Brain pericyte (primary cell): ENCODE data around the gene ZNF205.
A peak's percentile ranks its signal among the peaks of the same experiment; 100 is the strongest.

ENCODE experiments used
- DNase-seq: peaks from one replicate; pipeline ENCODE4 v3.0.0-alpha.2; 2012; ENCODE audit warnings: low read depth, low spot score

The ZNF205 gene

DNA sequence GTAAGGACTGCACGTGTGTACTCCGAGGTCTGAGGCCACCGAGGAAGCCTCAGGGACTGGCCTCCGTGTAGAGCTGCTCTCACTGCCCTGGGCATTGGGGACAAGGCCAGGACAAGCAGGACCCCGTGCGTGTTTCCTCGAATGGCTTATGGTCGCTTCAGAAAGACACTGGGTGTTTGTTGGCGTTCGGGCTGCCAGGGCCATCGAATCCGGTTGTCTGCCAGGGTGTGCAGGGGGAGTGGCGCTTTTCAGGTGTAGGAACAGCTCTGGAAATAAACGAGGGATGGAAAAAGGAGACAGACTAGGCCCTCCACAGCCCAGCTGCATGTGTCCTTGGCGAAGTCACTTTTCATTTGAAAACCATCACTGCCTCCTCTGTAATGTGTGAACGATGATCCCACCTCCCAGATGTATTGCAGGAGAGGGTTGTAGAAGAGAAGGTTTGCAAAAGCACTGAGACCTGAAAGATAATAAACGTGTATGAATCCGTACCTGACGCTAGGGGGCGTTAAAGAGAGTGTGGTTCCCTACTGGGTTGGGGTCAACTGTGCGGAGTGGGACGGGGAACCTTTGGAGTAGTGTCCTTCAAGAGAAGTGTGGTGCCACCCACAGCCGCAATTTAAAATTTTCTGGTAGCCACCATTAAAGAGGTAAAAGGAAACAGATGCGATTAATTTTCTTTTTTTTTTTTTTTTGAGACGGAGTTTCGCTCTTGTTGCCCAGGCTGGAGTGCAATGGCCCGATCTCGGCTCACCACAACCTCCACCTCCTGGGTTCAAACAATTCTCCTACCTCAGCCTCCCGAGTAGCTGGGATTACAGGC, 11.2 kb upstream of the ZNF205 start:
- DNase-seq: no peak

DNA sequence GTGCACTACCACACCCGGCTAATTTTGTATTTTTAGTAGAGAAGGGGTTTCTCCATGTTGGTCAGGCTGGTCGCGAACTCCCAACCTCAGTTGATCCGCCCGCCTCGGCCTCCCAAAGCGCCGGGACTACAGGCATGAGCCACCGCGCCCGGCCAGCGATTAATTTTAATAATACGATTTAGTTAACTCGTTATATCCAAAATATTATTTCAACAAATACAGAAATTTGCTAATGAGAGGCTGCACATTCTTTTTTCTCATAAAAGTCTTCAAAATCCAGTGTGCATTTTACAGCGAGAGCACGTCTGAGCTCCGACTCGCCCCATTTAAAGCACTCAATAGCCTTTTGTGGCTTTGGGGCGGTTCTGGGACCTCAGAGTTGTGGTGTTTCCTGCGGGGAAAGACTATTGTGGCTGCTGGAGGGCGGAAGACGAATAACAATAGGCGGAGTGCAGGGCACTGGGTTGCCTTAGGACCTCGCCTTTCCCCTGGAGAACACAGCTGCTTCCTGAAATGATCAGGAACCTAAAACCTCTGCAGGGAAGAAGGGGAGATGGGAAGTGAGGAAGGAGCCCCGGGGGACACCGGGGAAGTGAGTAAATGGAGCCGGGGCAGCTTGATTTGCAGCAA, 10.4 kb upstream of the ZNF205 start:
- DNase-seq: no peak

DNA sequence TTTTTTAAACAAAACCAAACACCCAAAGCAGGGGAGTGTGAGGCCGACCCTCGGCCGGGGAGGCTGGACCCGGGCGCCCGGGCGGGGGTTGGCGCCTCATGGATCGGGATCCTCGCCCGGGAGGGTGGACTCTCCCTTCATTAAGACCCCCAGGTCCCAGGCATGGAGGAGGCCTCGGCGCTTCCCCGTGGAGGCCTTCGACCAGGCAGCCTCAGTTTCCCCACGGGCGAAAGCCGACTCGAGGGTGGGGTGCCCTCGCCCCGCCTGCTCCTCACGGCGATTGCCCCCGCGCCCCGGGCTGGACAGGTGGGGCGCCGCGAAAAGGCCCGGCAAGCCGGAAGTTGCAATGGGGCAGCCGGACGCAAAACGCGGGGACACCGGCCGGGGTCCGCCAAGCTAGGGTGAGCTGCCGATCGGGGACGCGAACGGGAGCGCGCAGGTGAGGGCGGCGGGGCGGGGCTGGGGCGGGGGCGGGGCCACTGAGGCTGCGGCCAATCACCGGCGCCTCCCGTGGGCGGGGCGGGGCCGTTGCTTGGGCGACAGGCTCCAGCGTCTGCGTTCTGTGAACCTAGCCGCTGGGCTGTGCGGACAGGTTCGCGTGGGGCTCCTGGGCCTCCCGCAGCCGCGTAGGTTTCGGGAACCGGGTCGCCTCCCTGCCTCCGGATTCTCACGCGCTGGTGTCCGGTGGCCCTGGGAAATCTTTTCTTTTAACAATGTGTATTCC, 6.0 kb upstream of the ZNF205 start:
- DNase-seq: peak; percentile 47

- DNase-seq: no peak
Observed at GRCh38 chr16:3112881-3113574, 642 bp downstream of the ZNF205 start.

DNA sequence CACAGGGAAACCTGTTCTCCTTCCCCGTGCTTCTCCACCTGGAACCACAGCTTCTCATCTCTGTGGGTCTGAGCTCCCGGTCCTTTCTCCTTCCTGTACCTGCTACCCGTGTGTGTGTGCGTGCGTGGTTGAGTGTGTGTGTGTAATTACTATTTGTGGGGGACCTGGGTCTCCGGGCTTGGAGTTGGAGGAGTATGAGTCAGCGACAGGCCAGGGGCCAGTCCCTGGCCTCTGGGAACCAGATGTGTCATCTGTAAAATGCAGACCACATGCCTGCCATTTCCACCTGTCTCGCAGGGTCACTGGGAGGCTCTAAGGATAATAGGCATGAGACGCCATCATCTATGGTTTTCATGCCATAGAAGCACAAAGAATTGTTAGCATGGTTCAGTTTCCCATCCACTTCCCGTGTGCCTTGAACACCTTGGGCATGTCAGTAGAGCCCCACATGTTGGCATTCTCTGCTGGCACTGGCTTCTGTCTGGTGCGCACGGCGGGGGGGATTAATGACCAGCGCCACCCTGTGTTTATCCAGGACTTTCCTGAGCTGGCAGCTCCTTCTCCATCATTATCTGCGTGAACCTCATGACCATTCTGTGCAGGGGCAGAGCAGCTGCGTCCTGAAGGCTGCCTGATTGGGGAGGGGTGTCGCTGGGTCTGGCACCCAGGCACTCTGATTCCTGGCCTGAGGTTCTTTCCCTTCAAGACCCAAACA, 1.5 kb downstream of the ZNF205 start:
- no peak for DNase-seq

DNA sequence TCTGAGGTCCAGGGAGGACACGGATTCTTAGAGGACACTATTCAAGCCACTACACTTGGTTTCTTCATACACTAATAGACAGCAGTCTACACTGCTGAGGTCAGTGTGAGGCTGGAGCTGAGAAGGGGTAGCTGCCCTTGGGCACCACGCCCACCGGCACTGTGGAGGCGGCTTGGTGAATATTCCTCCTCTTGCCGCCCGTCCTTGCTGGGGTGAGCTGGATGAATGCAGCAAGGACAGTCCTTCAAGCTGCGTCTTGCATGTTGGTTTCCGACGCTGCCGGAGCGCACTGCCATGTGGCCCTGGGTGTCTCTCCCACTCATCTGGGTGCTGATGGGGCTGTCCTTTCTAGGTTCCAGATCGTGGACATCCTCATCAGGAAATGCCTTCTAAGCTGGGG, 2.6 kb downstream of the ZNF205 start:
- no peak for DNase-seq

GRCh38 chr16:3115561-3115960, 3.2 kb downstream of the ZNF205 start:
- no peak for DNase-seq

DNA sequence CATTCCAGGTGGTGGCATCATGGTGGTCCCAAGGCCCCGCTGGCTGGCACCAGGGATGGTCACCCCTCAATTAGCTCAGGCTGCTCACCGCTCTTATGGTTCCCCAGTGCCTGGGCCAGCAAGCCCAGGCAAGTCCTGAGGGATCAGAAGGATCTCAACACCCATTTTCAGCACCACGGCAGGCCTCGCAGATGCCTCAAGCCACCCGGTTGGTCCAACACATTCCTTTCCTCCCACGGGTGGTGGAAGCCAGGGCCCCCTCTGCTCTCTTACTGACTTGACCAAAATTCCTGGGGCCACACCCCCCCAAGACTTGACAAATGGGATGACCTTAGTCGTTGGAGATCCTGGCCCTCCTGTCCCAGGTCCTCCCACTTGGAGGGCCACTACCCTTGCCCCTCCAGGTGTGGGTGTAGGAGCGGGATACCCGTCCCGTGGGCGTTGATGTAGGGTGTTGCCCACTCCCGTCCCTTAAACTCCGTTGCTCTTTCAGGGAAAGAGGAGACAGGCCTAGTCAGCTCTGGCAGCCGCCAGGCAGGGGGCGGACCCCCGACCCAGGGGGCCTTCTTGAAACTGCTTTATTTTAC, 5.9 kb downstream of the ZNF205 start:
- DNase-seq: no peak

DNA sequence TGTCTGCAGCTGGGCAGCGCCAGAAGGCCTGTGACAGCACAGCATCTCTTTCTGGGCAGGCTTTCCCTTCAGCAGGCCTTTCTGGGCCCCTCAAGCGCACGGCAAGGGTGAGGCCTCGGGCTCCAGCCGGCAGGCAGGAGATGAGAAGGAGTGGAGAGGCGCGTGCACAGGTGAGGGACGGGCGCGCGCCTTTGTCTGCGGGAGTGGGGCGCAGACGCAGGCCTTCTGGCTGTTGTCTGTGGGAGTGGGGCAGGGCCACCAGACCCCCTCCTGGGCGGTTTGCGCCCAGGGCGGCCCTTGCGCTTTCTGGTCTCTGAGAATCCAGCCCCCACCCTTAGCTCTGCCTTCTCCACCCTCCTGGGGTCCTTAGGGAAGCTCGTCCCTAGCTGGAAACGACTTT, 6.5 kb downstream of the ZNF205 start:
- DNase-seq: no peak

GRCh38 chr16:3119286-3119685, 6.9 kb downstream of the ZNF205 start:
- DNase-seq: no peak

DNA sequence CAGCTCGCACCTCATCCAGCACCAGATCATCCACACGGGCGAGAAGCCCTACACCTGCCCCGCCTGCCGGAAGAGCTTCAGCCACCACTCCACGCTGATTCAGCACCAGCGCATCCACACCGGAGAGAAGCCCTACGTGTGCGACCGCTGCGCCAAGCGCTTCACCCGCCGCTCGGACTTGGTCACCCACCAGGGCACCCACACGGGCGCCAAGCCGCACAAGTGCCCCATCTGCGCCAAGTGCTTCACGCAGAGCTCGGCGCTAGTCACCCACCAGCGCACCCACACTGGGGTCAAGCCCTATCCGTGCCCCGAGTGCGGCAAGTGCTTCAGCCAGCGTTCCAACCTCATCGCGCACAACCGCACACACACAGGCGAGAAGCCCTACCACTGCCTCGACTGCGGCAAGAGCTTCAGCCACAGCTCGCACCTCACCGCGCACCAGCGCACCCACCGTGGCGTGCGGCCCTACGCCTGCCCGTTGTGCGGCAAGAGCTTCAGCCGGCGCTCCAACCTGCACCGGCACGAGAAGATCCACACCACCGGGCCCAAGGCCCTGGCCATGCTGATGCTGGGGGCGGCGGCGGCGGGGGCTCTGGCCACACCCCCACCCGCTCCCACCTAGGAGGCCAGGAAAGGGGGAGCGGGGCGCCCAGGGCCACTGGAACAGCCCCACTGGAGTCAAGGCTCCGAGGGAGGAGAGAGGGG, 7.5 kb downstream of the ZNF205 start:
- DNase-seq: no peak

- no peak for DNase-seq
Observed at GRCh38 chr16:3120435-3120834, 8.0 kb downstream of the ZNF205 start.

DNA sequence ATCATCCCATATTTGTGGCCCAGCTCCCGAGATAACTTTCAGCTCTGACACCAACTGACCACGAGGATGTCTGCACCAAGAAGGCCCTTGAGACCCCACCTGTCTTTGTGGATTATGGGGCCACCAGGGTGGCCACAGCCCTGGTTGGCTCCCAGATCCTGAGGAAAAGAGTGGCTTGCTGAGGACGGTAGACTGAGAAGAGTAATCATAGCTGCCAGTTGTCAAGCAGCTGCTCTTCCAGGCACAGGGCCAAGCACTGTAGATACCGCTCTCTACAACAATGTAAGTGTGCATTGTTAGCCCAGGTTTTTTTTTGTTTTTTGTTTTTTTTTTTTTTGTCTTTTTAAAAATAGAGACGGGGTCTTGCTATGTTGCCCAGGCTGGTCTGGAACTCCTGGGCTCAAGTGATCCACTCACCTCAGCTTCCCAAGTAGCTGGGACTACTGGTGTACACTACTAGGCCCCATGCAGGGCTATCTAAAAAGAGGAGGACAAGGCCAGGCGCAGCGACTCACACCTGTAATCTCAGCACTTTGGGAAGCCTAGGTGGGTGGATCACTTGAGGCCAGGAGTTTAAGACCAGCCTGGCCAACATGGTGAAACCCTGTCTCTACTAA, 9.6 kb downstream of the ZNF205 start:
- DNase-seq: no peak

DNA sequence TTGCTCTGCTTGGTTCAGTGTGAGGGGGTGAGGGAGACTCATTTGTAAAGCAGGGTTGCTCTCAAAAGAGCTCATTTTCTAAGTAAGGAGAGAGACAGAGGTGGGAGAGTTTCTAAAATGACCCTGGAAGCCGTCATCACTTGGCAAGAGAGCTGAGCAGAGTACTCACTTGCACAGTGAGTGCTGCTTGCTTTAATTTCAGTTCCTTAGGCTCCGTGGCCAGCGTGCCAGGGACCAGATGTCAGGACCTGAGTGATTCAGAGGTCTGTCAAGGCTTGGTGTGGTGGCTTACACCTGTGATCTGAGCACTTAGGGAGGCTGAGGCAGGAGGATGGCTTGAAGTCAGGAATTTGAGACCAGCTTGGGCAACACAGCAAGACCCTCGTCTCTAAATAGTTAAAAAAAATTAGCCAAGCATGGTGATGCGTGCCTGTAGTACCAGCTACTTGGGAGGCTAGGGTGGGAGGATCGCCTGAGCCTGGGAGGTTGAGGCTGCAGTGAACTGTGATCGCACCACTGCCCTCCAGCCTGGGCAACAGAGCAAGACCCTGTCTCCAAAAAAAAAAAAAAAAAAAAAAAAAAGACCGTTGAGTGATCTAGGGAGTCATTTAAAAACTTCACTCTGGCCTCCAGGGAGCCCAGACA, 10.7 kb downstream of the ZNF205 start:
- no peak for DNase-seq

GRCh38 chr16:3123986-3124886, 11.8 kb downstream of the ZNF205 start:
- peak; percentile 80 for DNase-seq

- no peak for DNase-seq
Observed at GRCh38 chr16:3127745-3128144, 15.4 kb downstream of the ZNF205 start.

DNA sequence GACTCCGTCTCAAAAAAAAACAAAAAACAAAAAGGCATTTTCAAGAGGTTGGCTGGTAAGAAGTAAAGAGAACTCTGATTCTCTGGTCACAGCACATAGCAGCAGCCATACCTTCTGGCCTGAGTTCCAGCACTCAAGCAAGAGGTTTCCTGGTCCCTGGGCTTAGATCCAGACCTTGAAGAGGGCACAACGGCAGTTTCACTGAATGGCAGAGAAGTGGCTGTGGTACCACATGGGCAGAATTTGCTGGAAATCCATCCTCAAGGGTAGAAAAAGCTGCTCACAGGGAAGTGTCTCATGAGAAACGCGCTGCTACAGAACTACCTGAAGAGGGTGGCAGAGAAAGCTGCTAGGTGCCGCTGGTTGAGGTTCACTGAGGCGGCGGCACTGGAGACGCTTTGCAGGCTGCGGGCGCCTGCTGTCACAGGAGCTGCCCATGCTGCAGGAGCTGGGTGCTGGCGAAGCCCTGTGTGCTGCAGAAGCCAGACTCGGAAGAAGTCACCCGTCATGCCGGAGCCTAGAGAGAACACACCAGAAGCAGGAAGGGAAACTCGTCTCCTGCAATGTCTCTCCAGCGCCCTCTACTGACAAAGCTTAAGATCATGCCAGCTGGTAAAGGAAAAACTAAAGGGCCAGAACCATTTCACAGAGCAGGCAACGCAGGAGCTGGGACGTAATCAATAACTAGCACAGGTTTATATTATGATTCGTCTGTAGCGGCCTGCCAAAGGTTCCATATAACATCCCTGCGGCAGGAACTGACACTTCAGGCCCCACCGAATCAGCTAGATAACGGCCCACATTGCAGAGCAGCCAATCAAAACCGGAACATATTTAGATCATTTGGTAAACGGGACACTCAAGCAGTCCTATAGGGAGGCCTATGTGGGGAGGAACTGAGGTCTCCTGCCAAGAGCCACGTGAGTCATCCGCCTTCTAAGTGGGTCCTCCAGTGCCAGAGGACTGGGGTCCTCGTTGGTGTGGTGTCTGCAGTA, 17.0 kb downstream of the ZNF205 start:
- no peak for DNase-seq
